B cell (primary cell): ENCODE data around the gene TIAM1. TPM values are rescaled to one million over a fixed set of nuclear protein-coding genes. Genes with fewer than 3 reads are reported as not detected.

ENCODE experiments used
- ATAC-seq: fragments of 200-7000 bp; cut with Tn5 transposase; one replicate; pipeline ENCODE4 v1.10.0; 2021; ENCODE audit warnings: low read depth, mild to moderate bottlenecking, moderate number of reproducible peaks, moderate library complexity
- CTCF ChIA-PET: fragments of 350-600 bp; sonication (Branson Sonifier 250); formaldehyde crosslinking; loops from one replicate; lab custom pipeline; 2021; ENCODE audit warnings: antibody characterized with exemption, inconsistent platforms; lab: Charles Lee
- POLR2A ChIA-PET: fragments of 350-600 bp; sonication (Branson Sonifier 250); formaldehyde crosslinking; loops from one replicate; lab custom pipeline; 2021; ENCODE audit warnings: antibody characterized with exemption; lab: Charles Lee
- DNase-seq: peaks from one replicate; pipeline ENCODE4 v3.0.0; 2013
- H2AFZ ChIP-seq: 2 replicates; pipeline ENCODE4 v1.6.1; 2012; ENCODE audit warnings: mild to moderate bottlenecking, low read depth, low read length; ENCODE audit not compliant: insufficient read depth, poor library complexity, severe bottlenecking
- H3K27ac ChIP-seq, 2 donors: 1 replicate in 1 of 2; 2 replicates in 1 of 2; pipeline ENCODE4 v1.5.1; 2012 to 2013; ENCODE audit warnings: low read length in 2 of 2, mild to moderate bottlenecking in 2 of 2, moderate library complexity in 1 of 2
- H3K27me3 ChIP-seq, 4 experiments: fragments of 200-600 bp in 1 of 4; sonication (generic) in 1 of 4; replicated peaks in 1 of 4; 1 replicate in 2 of 4; 2 replicates in 2 of 4; pipeline versions ENCODE4 v1.6.1 to v1.7.0; 2013 to 2016; ENCODE audit warnings: low read length in 3 of 4, mild to moderate bottlenecking in 2 of 4, mixed read lengths in 1 of 4, moderate library complexity in 1 of 4; ENCODE audit not compliant: insufficient read depth in 4 of 4, control insufficient read depth in 3 of 4; ENCODE audit errors: control extremely low read depth in 1 of 4
- H3K36me3 ChIP-seq, 2 experiments: replicated peaks in 1 of 2; 1 replicate in 1 of 2; 2 replicates in 1 of 2; pipeline versions ENCODE4 v1.6.1 to v1.7.1; 2013; ENCODE audit warnings: low read length in 1 of 2; ENCODE audit not compliant: insufficient read depth in 2 of 2, control insufficient read depth in 1 of 2; ENCODE audit errors: control extremely low read depth in 1 of 2, extremely low read depth in 1 of 2
- H3K4me1 ChIP-seq, 2 donors: fragments of 200-600 bp in 1 of 2; sonication (generic) in 1 of 2; 1 replicate in 1 of 2; 2 replicates in 1 of 2; pipeline versions ENCODE4 v1.5.1 to v1.6.1; 2013 to 2017; ENCODE audit warnings: low read length in 2 of 2; ENCODE audit not compliant: control insufficient read depth in 2 of 2, insufficient read depth in 2 of 2
- H3K4me2 ChIP-seq: replicated peaks from 2 replicates; pipeline ENCODE3; 2012; ENCODE audit warnings: mild to moderate bottlenecking, low read depth, low read length; ENCODE audit not compliant: poor library complexity, severe bottlenecking
- H3K4me3 ChIP-seq, 5 experiments: fragments of 200-600 bp in 1 of 5; sonication (generic) in 1 of 5; 1 replicate in 3 of 5; 2 replicates in 2 of 5; pipeline versions ENCODE4 v1.5.1 to v1.7.0; 2011 to 2016; ENCODE audit warnings: low read length in 4 of 5, mild to moderate bottlenecking in 4 of 5, low read depth in 2 of 5, control low read depth in 1 of 5, moderate library complexity in 1 of 5; ENCODE audit not compliant: insufficient read depth in 1 of 5; ENCODE audit errors: control extremely low read depth in 1 of 5, extremely low read depth in 1 of 5
- H3K79me2 ChIP-seq: fragments of 200-600 bp; sonication (generic); one replicate; pipeline ENCODE4 v1.6.0; 2016; ENCODE audit warnings: low read length; ENCODE audit not compliant: control insufficient read depth, insufficient read depth
- H3K9ac ChIP-seq: fragments of 200-600 bp; sonication (generic); 2 replicates; pipeline ENCODE4 v1.6.1; 2017; ENCODE audit warnings: mild to moderate bottlenecking, low read length, moderate library complexity
- H3K9me3 ChIP-seq, 3 donors: one replicate each; pipeline versions ENCODE4 v1.6.1 to v1.7.1; 2013; ENCODE audit warnings: low read length in 2 of 3; ENCODE audit not compliant: control insufficient read depth in 2 of 3, insufficient read depth in 1 of 3; ENCODE audit errors: control extremely low read depth in 1 of 3
- H4K20me1 ChIP-seq: 2 replicates; pipeline ENCODE4 v1.6.0; 2012; ENCODE audit warnings: mild to moderate bottlenecking, low read length; ENCODE audit not compliant: insufficient read depth, control insufficient read depth, poor library complexity, severe bottlenecking
- H3K27ac Mint-ChIP-seq: one replicate; pipeline ENCODE4 v1.8.0; 2021; ENCODE audit warnings: mixed read lengths
- H3K27me3 Mint-ChIP-seq: one replicate; pipeline ENCODE4 v1.8.0; 2021; ENCODE audit warnings: mixed read lengths
- H3K4me1 Mint-ChIP-seq: one replicate; pipeline ENCODE4 v1.8.0; 2021; ENCODE audit warnings: mixed read lengths
- H3K4me3 Mint-ChIP-seq: one replicate; pipeline ENCODE4 v1.8.0; 2021; ENCODE audit warnings: mixed read lengths
- H3K9me3 Mint-ChIP-seq: one replicate; pipeline ENCODE4 v1.8.0; 2022; ENCODE audit warnings: mixed read lengths; ENCODE audit not compliant: insufficient read depth
- CTCF ChIP-seq: fragments of 200-600 bp; IDR thresholded peaks from one replicate; pipeline ENCODE4 v1.8.0; 2022; ENCODE audit warnings: antibody characterized with exemption, mild to moderate bottlenecking
- EZH2 ChIP-seq: IDR thresholded peaks from 2 replicates; pipeline ENCODE4 v1.6.1; 2012; ENCODE audit warnings: borderline replicate concordance, low read depth, mild to moderate bottlenecking, moderate library complexity, low read length; ENCODE audit not compliant: insufficient read depth, poor library complexity, severe bottlenecking
- WGBS: methylation state at CpG from one replicate; pipeline ENCODE4 v1.1.5; 2013; ENCODE audit warnings: missing lambda C conversion rate; ENCODE audit not compliant: insufficient coverage; 5-methylcytosine and 5-hydroxymethylcytosine counted together
- intact Hi-C: fragments of 100-400 bp; cut with micrococcal nuclease; formaldehyde crosslinking; loops from one replicate; pipeline ENCODE4 v1.10.0; 2022
- polyA plus RNA-seq: library from polyadenylated mRNA; depleted of rRNA; stranded (reverse); fragments of >200 nt; gene quantifications from 2 replicates; pipeline ENCODE4 v1.2.3, GENCODE V29; 2012
- total RNA-seq, 2 donors: library from RNA; stranded (reverse); fragments of 120-200 nt in 1 of 2; gene quantifications; 1 replicate in 1 of 2; 2 replicates in 1 of 2; pipeline versions ENCODE4 v1.2.3 to v1.2.4, GENCODE V29; 2013 to 2022

Gene TIAM1
- total and polyA plus RNA-seq, 2 donors (not counting 1 experiment from before 2014, with no cell fraction given): 0.51 to 1.0 TPM

- peaks cover 0 to 5% (median 2%) of the 10 kb centered on the region in 4 experiments for H3K27me3 ChIP-seq
- CTCF ChIA-PET: no interaction called here
- no peak overlapping the region for H3K4me3 ChIP-seq
- no peaks in the 10 kb centered on the region for H3K4me1 ChIP-seq
- H3K27ac ChIP-seq: no peak overlapping the region
- no peak overlapping the region for H2AFZ ChIP-seq
- no peaks in the 10 kb centered on the region for H4K20me1 ChIP-seq
- no peaks in the 10 kb centered on the region for H3K9me3 ChIP-seq
- peaks cover 3% of the 10 kb centered on the region for H3K27me3 Mint-ChIP-seq
- DNase-seq (no peak), ATAC-seq (no peak)
- no peaks in the 10 kb centered on the region for H3K79me2 ChIP-seq
- no peak for TF ChIP-seq EZH2
- TF ChIP-seq CTCF: no peak
- POLR2A ChIA-PET: no interaction called here
- no peak overlapping the region for H3K4me2 ChIP-seq
- no peaks in the 10 kb centered on the region for H3K9me3 Mint-ChIP-seq
- H3K9ac ChIP-seq: no peak overlapping the region
- H3K4me3 Mint-ChIP-seq: no peak overlapping the region
- H3K27ac Mint-ChIP-seq: no peak overlapping the region
- H3K4me1 Mint-ChIP-seq: no peaks in the 10 kb centered on the region
- intact Hi-C loops: no loop called here
- no CpG with 5 or more reads among the region's 6 CpGs for WGBS
- H3K36me3 ChIP-seq: no peaks in the 10 kb centered on the region
These were observed 268.2 kb downstream of the TIAM1 start for GRCh38 chr21:31075848-31076247.

GRCh38 chr21:31072533-31072932, 271.5 kb downstream of the TIAM1 start:
- no peaks in the 10 kb centered on the region for H3K79me2 ChIP-seq
- 84% methylated on average over 3 of the region's 4 CpGs for whole genome bisulfite sequencing
- H3K9me3 ChIP-seq: no peaks in the 10 kb centered on the region
- H3K4me2 ChIP-seq: no peak overlapping the region
- no peak overlapping the region for H3K4me3 Mint-ChIP-seq
- H3K9ac ChIP-seq: no peak overlapping the region
- no peaks in the 10 kb centered on the region for H3K36me3 ChIP-seq
- ChIA-PET CTCF (no interaction called here), POLR2A (no interaction called here)
- H3K4me3 ChIP-seq: no peak overlapping the region
- no peaks in the 10 kb centered on the region for H3K9me3 Mint-ChIP-seq
- TF ChIP-seq EZH2: no peak
- TF ChIP-seq CTCF: no peak
- no peaks in the 10 kb centered on the region for H3K4me1 ChIP-seq
- H3K27ac Mint-ChIP-seq: no peak overlapping the region
- no peaks in the 10 kb centered on the region for H3K4me1 Mint-ChIP-seq
- H4K20me1 ChIP-seq: no peaks in the 10 kb centered on the region
- H3K27ac ChIP-seq: no peak overlapping the region
- no peak overlapping the region for H2AFZ ChIP-seq
- H3K27me3 ChIP-seq: peaks cover 0 to 5% (median 2%) of the 10 kb centered on the region in 4 experiments
- intact Hi-C loops: no loop called here
- DNase-seq: no peak
- no peak for ATAC-seq
- peaks cover 8% of the 10 kb centered on the region for H3K27me3 Mint-ChIP-seq
